CD4-positive, alpha-beta T cell treated with Interleukin-6 at 100 ng/mL for 8 hours (primary cell): ENCODE measurements around the gene HLA-DMB.
"Not testable (repeated sequence)": the region's sequence is repeated elsewhere in the genome, so short reads cannot be mapped to it uniquely, and the experiment has no call there.

ENCODE experiments used
- DNase-seq: peaks from one replicate; pipeline ENCODE4 v3.0.0-alpha.2; 2020; ENCODE audit warnings: mixed read lengths, low spot score

Gene HLA-DMB

DNA sequence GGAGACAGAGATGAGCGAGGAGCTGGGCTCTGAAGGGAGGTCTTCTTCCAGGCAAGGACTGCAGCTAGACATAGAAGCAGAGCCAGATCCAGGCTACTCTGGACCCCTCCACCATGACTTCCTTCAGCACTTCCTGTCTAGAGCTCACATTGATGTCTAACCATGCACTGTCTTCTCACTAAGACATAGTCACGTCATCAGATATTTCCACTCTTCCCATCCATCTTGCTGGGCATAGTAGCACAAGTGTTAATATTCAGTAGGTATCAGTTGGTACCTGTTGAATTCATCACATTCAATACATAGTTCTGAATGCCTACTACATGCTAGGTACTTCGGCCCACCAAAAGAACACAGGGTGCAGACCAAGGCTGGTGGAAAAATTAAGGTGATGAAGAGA, 9.2 kb upstream of the HLA-DMB start:
- DNase-seq = no peak

DNA sequence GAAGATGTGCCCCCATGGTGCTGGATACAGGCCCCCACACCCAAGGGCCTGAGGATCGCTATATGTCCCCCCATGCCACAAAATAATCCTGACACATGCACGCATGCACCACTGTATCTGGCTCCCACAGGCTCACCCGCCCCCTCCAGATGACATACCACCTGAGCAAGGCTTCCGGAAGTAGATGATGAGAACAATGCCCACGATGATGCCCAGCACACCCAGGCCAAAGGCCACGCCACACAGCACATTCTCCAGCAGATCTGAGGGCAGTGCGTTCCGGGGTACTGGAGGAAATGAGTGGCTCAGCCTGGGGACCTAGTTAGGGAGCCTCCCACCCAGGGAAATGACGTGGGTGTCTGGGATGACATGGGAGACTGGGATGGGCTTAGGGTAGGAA, 8.3 kb upstream of the HLA-DMB start:
- DNase-seq = no peak

DNA sequence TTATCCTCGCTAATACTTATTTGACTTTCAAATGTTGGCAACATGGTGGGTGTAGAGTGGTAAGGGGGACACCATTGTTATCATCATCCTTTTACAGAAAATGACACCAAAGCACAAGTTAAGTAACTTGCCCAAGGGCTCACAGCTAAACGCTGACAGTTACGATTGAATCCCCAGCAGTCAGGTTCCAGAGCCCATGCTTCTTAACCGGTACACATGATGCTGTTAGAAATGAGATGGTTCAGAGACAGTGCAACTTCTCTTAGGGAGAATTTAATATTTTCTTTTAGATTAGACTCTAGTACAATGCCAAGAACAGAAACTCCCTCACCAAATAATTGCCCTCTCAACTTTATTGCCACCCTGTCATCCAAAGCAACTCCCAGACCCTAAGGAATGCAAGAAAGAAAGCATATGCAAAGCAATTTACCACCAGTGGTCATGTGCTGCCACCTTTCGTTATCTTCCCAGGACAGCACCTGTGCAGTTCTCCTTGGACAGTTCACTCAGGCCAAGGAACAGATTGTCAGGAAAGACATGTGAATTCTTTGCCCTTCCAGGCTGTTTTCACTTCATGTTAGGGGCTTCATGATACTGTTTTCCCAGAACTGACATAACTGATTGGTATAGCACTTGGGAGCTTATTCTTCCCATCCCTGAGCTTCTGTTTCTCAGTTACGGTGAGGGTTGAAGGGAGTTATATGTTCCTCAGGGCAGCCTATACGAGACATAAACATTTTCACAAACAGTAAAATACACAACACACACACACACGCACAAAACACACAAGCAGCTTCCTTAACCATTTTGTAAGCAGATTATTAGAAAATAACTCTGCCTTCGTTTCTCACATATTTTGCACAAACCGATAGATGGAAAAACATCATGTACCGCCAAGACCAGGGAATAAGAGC, 7.0 kb upstream of the HLA-DMB start:
- peak; percentile 55 for DNase-seq

DNA sequence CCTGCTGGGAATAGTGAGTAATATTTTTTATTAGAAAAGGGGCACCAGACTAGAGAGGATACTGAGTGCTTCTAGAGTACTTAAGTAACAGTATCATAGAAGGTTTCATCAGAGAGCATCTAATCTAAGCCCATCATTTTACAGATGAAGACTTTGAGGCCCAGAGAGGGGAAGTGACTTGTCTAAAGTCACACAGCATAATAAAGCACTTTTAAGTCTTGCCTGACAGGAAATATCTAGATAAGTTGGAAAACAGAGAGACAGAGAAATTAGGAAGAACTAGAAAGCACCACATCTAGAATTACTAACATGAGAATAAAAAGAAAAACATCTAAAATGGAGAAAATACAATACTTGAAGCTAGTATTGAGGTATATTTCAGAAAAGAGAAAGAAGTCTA, 6.1 kb upstream of the HLA-DMB start:
- DNase-seq = no peak

DNA sequence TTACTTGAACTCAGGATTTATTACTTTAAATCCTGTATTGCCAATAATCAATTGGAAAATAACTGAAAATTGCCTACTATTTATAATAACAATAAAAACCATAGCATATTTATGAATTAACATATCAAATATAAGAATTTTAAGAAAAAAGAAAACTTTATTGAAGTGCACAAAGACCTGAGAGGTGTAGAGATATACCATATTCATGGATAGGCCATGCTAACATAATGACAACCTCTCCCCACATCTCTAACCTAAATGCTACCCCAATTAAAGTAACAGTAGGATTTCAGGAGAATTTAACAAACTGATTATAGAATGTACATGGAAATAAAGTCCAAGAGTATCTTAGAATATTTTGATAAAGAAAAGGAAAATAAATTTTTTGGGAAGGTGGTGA, 5.1 kb upstream of the HLA-DMB start:
- DNase-seq = no peak

DNA sequence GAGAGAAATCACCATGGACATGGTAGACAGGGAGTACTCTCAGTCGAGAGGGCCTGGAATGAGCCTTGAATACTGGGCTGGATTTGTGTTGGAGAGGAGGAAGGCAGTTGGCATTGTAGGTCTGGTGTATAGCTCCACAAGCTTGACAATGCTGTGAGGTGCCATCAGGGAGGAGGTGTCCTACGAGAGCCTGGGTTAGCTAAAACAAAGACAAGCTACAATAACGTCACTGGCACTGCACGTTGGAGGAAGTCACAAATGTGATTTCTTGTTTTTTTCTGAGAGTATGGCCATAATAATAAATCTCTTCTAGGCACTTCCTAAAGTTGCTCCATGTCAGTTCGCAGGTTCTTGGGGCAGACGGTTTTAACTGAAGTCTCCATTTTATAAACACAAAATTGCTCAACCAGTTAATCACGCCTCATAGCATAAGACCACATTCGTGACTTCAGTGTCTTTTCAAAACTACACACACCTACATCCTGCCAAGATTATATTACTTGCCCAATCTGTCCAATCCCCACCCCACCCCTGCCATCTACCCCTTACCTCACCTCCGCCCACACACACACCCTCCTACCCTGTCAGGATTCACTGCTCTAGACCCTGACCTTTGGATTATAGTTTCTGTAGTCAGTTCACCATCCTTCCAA, 4.4 kb upstream of the HLA-DMB start:
- DNase-seq = no peak

DNA sequence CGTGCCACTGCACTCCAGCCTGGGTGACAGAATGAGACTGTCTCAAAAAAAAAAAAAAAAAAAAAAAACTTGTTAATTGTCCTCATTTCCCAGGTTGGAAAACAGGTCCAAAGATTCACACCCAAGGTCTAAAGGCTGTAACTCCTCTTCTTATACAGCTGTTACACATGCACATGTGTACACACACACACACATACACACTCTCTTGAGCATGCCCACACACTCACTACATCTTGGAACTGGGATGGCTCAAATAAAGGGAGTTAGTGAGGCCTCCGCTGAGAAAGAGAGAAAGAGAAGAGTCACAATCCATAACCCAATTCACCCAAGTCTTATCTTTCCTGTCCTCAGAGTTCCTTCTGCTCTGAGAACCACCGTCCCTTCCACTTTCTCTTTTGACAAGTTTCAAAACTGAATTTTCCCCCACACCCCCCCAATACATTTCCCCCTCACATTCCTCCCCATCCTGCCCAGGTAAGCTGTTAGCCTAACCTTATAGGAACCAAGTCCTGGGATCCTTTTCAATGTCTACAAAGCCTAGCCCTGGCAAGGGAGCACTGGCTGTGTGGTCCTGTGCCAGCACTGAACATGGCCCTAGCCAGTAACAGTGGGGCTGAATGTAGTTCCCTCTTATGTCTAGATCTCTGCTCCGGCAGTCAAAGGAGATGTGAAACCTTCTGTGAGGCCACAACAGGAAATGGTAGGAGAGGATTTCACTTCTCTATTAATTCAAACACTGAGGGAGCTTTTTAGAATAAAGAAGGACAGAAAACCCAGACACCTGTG, 3.2 kb upstream of the HLA-DMB start:
- DNase-seq = peak; percentile 53

DNA sequence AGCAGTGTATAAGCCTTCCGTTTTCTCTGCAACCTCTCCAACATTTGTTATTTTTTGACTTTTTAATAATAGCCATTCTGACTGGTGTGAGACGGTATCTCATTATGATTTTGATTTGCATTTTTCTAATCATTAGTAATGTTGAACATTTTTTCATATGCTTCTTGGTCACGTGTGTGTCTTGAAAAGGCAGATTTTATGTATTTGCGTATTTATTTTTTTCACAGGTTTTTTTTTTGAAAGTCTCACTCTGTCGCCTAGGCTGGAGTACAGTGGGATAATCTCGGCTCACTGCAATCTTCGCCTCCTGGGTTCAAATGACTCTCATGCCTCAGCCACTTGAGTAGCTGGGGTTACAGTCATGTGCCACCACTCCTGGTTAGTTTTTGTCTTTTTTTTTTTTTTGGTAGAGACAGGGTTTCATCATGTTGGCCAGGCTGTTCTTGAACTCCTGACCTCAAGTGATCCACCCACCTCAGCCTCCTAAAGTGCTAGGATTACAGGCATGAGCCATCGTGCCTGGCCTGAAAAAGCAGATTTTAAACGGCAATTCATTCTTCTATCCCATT, 1.8 kb upstream of the HLA-DMB start:
- DNase-seq = not testable (repeated sequence)

DNA sequence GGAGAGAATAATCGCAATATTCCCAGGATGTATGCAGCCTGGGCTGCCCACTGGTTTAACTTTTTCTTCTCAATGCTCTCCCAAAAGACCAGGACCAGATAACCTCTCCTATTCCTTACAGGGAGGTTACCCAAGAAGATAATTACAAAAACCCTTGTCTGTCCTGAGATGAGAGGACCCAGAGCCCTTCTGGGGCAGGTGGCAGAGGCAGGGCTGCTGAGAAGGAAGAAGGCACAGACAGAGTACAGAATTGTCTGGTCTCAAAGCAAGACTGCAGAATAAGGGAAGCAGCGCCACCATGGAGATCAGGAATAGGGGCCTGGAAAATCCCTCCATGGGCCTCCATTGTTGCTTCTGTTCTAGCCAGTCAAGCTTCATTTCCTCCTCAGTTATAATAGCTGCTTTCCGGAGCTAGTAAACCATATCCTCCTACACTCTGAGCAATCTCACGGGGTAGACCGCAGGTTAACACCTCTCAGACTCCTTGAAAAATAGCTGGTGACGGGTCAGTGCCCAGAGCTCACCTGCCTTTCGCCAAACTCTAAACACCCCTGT, 463 bp upstream of the HLA-DMB start:
- peak; percentile 69 for DNase-seq

DNA sequence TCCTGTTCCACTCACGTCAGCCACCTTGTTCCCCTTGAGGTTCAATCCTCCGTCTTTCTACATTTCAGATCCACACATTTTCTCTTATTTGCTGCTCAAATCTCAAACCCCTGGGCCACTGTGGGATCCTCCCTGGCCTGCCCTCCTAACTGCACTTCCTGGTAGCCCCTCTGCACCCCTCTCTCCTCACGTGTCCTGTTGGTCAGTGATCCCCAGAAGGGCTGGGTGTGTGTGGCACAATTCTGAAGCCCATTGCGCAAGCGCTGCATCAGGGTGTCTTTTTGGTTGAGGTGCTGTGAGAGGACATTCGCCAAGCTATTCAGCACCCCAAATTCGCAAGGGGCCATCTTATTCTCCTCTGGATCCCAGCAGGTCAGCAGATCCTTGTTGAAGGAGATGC, 2.3 kb downstream of the HLA-DMB start:
- DNase-seq = no peak

DNA sequence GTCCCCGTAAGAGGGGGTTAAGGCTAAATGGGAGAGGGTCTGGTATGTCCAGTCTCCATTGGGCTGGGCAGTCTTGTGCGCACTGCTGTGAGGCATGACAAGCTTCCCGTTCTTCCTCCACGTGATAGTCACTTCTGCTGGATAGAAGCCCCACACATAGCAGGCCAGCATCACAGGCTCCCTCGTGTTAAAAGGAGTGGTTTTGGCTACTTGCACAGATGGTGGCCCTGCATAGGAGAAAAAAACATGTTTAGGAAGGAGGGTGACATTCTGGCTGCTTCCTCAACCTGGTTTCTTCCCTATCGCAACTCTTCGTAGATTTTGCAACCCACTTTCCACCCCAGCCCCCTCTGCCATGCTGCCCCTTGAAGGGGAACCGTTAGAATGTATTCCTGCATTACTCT, 3.6 kb downstream of the HLA-DMB start:
- DNase-seq = no peak

DNA sequence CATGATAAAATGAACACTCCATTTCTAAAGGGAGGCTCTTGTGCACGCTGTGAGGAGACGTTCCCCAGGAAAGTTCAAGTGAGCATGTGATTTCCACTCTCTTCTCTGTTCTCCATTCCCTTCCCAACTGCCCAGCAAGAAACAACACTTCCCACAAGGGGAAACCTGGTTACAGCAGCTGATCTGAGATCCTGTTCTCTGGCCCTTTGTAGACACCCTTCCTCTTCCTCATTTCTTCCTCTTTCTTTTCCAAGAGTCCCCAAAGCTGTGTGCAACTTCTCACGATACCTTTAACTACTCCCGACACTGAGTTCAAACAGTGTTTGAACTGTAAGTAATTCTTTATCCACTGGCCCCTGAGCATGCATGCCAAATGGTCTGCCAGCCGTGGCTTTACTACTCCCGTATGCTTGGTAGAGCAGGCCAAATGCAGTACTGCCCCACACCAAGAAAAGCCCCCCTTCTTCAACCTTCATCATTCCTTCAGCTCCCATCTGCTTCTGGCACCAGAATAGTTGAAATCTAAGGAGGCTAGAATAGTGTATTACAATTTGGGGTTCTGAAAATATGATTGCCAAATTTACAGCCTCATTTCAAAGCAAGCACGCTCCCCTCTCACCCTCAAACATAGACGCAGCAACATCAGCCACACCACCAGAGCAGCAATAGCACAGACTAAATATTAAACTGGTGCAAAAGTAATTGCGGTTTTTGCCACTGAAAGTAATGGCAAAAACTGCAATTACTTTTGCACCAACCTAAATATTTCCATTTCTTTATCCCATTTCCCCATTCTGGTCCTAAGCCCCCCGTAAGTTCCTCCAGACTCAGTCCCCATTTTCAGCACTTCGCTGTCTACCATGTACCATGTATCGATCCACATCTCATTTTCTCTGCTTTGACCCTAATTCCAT, 4.3 kb downstream of the HLA-DMB start:
- no peak for DNase-seq

DNA sequence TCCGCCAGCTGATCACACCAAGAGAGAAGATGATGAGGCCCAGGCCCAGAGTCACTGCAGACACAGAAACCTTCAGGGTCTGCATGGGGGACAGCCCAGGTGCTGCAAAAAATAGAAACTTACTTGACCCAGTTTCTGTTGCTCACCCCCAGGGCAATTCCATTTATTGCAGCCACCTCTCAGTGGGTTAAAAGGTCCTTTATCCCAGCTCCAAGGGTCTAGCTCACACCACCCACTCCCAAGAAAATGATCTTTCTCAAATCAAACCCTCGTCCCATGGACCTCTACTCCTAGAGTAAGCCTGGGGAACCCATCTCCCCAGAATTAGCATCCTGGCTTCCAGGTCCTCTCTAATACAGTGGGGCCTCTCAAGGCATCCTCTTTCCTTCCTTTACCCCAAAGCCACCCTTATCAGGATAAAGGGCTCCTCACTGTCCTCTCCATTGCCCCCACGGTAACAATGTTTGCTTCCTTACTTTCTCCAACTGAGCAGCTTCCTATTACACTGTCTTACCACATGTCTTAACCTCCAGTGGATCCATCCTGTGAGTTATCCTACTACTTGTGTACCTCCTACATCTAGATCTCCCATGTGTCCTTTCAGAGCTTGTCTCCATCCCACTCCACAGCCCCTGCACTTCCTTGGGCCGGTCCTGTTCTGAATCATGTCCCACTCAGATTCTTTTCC, 5.1 kb downstream of the HLA-DMB start:
- DNase-seq = no peak

DNA sequence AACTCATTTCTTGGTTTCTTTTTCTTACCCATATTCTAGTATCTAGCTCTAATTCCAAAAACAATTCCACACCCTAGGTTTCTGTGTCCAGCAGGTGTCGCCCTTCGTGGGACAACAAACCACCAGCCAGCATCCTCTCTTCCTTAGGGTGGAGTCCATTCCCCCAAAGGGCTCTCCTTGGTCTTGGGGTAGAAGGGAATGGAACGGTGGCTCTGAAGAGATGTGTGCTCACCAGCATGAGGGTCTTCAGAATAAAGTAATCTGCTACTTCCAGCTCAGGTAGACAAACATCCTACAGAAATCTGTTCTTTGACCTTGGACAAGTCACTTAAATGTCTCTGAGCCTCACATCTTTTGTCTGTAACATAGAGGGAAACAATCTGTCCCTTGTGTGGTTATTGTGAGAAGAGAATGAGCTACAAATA, 7.2 kb downstream of the HLA-DMB start:
- peak; percentile 73 for DNase-seq

DNA sequence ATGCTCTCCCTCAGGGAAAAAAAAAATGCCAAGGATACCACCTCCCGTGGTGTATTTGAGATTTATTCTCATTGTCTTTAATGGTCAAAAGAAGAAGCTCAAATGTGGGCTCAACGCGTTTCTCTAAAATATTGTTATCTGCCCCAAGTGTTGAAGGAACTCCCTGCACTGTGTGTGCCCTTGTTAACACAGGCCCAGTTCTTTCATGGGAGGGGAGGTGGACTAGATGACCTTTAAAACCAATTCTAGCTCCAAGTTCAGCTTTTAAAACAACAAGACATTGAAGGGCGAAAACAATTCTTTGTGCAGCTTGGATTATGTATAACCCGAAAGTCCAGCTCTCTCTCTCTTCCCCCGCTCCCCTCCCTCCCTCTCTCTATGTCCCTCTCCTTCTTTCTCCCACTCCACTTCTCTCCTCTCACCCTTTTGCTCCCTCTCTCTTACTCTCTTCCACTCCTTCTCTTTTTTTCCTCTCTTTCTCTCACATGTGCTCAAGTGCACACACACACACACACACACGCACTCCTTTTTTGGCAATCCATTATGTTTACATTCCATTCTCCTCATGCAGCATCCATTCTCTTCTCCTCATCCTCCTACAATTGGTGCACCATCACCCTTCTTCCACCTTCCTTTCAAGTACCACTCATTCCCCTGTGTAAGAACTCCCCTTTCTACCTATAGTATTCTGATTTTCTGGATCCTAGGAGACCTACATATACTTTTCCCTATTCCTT, 8.5 kb downstream of the HLA-DMB start:
- DNase-seq = no peak

DNA sequence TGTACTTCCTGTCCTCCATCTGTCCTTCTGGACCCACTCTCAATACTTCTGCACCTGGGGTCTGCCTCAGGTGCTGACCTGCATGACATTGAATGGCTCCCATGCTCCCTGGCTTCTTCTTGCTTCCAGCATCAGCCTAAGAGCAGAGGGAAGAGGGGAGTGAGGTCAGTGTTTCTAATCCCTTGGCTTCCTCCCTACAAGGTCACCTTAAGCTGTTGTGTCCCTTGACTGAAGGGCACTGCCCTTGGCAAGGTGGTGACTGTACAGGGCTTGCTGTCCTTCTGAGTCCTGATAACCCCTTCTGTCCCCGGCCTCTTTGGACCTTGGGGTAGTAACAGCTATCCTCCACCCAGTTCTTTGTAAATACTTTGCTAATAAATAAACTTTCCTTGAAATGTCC, 9.6 kb downstream of the HLA-DMB start:
- DNase-seq = no peak

DNA sequence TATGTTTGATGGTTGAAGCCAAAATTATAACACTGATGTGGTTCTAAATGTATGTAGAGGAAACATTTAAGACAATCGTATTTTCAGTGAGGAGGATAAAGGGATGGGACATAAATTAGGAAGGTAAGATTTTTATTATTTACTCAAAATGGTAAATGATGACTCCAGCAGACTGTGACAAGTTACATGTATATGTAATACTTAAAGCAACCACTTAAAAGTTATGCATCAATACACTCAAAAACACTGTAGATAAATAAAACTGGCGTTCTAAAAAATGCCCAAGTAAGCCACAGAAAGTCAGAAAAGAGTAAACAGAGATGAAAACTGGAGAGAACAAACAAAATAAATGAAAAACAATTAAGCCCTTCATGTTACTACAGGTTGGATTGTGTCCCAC, 18.7 kb downstream of the HLA-DMB start:
- no peak for DNase-seq

DNA sequence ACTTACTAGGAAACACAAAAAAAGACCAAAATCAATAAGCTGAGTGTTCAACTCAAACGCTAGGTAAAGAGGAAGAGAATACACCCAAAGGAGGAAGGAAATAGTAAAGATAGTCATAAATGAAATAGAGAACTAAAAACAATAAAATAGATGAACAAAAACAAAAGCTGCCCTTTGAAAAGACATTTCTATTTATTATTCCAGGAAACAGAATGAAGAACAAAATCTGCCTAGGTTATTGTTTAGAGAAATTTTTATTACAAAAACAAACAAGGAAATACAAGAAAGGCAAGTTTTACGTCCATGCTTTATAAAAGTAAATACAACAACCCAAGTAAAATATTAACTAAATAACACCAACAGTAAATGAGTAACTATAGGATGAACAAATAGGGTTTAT, 20.1 kb downstream of the HLA-DMB start:
- no peak for DNase-seq

DNA sequence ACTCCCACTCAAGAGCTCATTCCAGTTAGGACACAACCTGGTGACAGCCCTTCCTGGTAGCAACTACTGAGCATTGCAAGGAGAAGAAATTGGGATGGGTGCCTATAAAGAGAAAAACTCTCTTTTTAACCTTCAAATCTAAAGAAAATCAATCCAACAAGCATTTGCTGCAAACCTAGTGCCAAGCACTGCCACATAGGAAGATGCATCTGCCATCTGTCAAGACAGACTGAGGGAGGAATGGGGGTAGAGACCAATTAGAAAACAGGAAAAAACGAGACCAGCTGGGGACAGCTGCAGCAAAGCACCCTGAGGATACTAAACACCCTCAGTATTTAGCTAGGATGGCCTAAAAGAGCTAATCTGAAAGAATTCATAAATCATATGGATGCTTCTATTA, 27.9 kb downstream of the HLA-DMB start:
- no peak for DNase-seq

DNA sequence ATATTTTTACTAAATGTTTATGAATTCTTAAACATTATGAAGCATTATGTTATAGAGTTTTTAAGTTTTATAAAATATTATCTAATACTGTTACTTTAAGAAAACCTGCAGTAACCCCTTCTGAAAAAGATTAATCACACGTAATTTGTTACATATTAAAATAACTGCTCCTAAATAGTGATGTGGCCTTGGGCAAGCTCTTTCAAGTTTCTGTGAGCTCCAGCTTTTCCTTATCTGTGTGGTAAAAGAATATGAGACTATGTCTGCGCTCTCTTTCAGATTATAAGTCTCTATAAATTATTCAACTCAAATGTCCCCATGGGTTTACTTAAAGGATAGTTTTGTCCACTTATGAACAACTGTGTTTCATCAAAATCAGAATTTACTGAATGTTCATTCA, 31.9 kb downstream of the HLA-DMB start:
- DNase-seq = no peak
